ENCODE measurements around the gene LHFPL2. TPM values are rescaled to one million over a fixed set of nuclear protein-coding genes. Genes with fewer than 3 reads are reported as not detected.

LHFPL2 gene
- total and polyA plus RNA-seq, 2 of the 4 experiments (the other 2 are of a cell fraction): 6.5 to 11.3 TPM

DNA sequence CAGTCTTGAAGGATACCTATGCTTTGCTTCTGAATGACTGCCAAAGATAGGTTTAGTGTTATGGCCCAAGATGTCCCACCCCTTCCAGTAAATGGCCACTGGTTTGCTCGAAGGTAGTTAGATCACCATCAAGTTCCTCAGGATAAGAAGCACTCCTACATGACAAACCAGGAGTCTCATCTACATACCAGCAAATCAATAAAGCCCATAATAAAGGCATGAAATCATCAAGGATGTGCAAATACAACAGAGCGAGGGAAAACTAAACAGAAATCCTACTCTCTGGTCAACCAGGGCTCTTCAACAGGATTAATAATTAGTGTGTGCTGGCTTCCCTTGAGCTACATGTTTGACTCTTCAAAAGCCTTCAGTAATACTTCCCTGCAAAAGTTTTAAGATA lies 141.0 kb downstream of the LHFPL2 start:
- BruUV-seq (replicated peaks): no TSS peak
- dilution Hi-C loops (cut with HindIII; ENCODE audit: low sequenced_read_pairs, unreplicated experiment): no loop called here
- H3K9ac ChIP-seq (ENCODE audit: low read depth, low read length): no peak overlapping the region
- H3K9me1 ChIP-seq (ENCODE audit: insufficient read depth, low read length): peaks cover 28% of the 10 kb centered on the region
- no peak for TF ChIP-seq MXI1 (IDR thresholded peaks at IDR 0.05; ENCODE audit: borderline replicate concordance, low read depth, low read length)
- TF ChIP-seq CHD1 (IDR thresholded peaks at IDR 0.05; ENCODE audit: low read depth, low read length): no peak
- TF ChIP-seq MAZ (IDR thresholded peaks at IDR 0.05; ENCODE audit: borderline replicate concordance, low read depth, low read length): no peak
- TF ChIP-seq, protein P1, sequence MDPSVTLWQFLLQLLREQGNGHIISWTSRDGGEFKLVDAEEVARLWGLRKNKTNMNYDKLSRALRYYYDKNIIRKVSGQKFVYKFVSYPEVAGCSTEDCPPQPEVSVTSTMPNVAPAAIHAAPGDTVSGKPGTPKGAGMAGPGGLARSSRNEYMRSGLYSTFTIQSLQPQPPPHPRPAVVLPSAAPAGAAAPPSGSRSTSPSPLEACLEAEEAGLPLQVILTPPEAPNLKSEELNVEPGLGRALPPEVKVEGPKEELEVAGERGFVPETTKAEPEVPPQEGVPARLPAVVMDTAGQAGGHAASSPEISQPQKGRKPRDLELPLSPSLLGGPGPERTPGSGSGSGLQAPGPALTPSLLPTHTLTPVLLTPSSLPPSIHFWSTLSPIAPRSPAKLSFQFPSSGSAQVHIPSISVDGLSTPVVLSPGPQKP (IDR thresholded peaks at IDR 0.05; ENCODE audit: borderline replicate concordance, low read depth, low read length): no peak
- no peak for TF ChIP-seq RCOR1 (IDR thresholded peaks at IDR 0.05; ENCODE audit: insufficient replicate concordance, low read length)
- no peak for TF ChIP-seq RAD21 (IDR thresholded peaks at IDR 0.05; ENCODE audit: low read length)
- TF ChIP-seq MAFK (IDR thresholded peaks at IDR 0.05; ENCODE audit: low read depth, low read length): no peak
- TF ChIP-seq BHLHE40 (IDR thresholded peaks at IDR 0.05; ENCODE audit: low read depth, low read length): no peak
- TF ChIP-seq SMC3 (IDR thresholded peaks at IDR 0.05; ENCODE audit: low read depth, low read length): no peak
- TF ChIP-seq FOS (IDR thresholded peaks at IDR 0.05; ENCODE audit: low read depth, low read length): no peak
- TF ChIP-seq NFE2L2 (IDR thresholded peaks at IDR 0.05; ENCODE audit: low read depth, low read length): no peak
- TF ChIP-seq, protein P2, sequence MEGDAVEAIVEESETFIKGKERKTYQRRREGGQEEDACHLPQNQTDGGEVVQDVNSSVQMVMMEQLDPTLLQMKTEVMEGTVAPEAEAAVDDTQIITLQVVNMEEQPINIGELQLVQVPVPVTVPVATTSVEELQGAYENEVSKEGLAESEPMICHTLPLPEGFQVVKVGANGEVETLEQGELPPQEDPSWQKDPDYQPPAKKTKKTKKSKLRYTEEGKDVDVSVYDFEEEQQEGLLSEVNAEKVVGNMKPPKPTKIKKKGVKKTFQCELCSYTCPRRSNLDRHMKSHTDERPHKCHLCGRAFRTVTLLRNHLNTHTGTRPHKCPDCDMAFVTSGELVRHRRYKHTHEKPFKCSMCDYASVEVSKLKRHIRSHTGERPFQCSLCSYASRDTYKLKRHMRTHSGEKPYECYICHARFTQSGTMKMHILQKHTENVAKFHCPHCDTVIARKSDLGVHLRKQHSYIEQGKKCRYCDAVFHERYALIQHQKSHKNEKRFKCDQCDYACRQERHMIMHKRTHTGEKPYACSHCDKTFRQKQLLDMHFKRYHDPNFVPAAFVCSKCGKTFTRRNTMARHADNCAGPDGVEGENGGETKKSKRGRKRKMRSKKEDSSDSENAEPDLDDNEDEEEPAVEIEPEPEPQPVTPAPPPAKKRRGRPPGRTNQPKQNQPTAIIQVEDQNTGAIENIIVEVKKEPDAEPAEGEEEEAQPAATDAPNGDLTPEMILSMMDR (conservative IDR thresholded peaks at IDR 0.05; ENCODE audit: low read depth, low read length): no peak
- no peak for TF ChIP-seq CEBPB (IDR thresholded peaks at IDR 0.05; ENCODE audit: low read depth, low read length)
- TF ChIP-seq RFX5 (IDR thresholded peaks at IDR 0.05; ENCODE audit: low read depth, low read length): no peak
- TF ChIP-seq POLR2A (IDR thresholded peaks at IDR 0.05; ENCODE audit: low read depth, low read length): no peak
- TF ChIP-seq, protein P3, sequence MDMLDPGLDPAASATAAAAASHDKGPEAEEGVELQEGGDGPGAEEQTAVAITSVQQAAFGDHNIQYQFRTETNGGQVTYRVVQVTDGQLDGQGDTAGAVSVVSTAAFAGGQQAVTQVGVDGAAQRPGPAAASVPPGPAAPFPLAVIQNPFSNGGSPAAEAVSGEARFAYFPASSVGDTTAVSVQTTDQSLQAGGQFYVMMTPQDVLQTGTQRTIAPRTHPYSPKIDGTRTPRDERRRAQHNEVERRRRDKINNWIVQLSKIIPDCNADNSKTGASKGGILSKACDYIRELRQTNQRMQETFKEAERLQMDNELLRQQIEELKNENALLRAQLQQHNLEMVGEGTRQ (IDR thresholded peaks at IDR 0.05; ENCODE audit: low read depth, low read length): no peak
- no peak overlapping the region for H3K56ac ChIP-seq (ENCODE audit: extremely low read depth, insufficient read depth, low read length)
- H4K91ac ChIP-seq (ENCODE audit: insufficient read depth, low read depth, low read length): peak overlapping the region; percentile 64
- H3K4me2 ChIP-seq (ENCODE audit: low read depth, low read length): peak overlapping the region; percentile 8
- H3K9me3 ChIP-seq (ENCODE audit: control insufficient read depth, insufficient read depth, low read length): no peaks in the 10 kb centered on the region
- H2BK20ac ChIP-seq (ENCODE audit: low read depth, low read length): peak overlapping the region; percentile 65
- no peak overlapping the region for H2AFZ ChIP-seq (replicated peaks; ENCODE audit: low read length, poor library complexity)
- POLR2A ChIA-PET (ENCODE audit: unreplicated experiment): no interaction called here
- ATAC-seq (ENCODE audit: low read depth): no peak
- no peak for DNase-seq
- H3K23ac ChIP-seq (ENCODE audit: low read depth, low read length): peak overlapping the region; percentile 72; the same call in 1 of the 2 replicates
- CTCF ChIA-PET: no interaction called here
- in situ Hi-C loops (cut with MboI; ENCODE audit: low sequenced_read_pairs): loop anchor here (10.0 kb wide), 1 partner anchor 87 kb away; no protein-coding TSS in a partner anchor
- peaks cover 49% of the 10 kb centered on the region for H3K4me1 ChIP-seq (ENCODE audit: control insufficient read depth, insufficient read depth, low read length)
- H4K8ac ChIP-seq (ENCODE audit: low read depth in 2 of 2, low read length in 2 of 2): peak overlapping the region in 1 of 2 experiments; percentile 4; a peak in 2 of 4 replicates
- H3K18ac ChIP-seq (ENCODE audit: low read depth, low read length): peak overlapping the region; percentile 55; the same call in 1 of the 2 replicates
- peaks cover 3% of the 10 kb centered on the region; the same call in 1 of the 2 replicates for H3K36me3 ChIP-seq (ENCODE audit: control insufficient read depth, insufficient read depth, low read length)
- peaks cover 26 to 68% of the 10 kb centered on the region in 2 experiments for H3K79me1 ChIP-seq (ENCODE audit: low read depth in 1 of 2, low read length in 2 of 2)
- peak overlapping the region; percentile 38; the same call in 1 of the 2 replicates for H4K5ac ChIP-seq (ENCODE audit: low read depth, low read length)
- WGBS, 2 experiments (ENCODE audit: extremely low coverage in 2 of 2, insufficient read length in 1 of 2): no CpG with 5 or more reads among the region's 2 CpGs
- peaks cover 33% of the 10 kb centered on the region; the same call in 1 of the 2 replicates for H4K20me1 ChIP-seq (ENCODE audit: insufficient read depth, low read length)
- no peak overlapping the region for H2AK9ac ChIP-seq (replicated peaks; ENCODE audit: low read depth, low read length, poor library complexity)
- H2BK5ac ChIP-seq (ENCODE audit: low read depth, low read length, poor library complexity, severe bottlenecking): peak overlapping the region; percentile 11
- H3K4me3 ChIP-seq (ENCODE audit: insufficient read depth, low read depth, low read length): no peak overlapping the region
- H3K27ac ChIP-seq (ENCODE audit: insufficient read depth, low read length): peak overlapping the region; percentile 79; the same call in 1 of the 2 replicates
- H3K27me3 ChIP-seq (ENCODE audit: control insufficient read depth, insufficient read depth, low read length): no peaks in the 10 kb centered on the region
- intact Hi-C loops (cut with micrococcal nuclease): loop anchor here (5.0 kb wide), 3 partner anchors 85 to 400 kb away; partner anchors contain the start of gene LHFPL2
- H3K4ac ChIP-seq (ENCODE audit: low read depth, low read length): peak overlapping the region; percentile 38
- H2BK15ac ChIP-seq (ENCODE audit: low read depth, low read length): peak overlapping the region; percentile 59; the same call in 2 of the 3 replicates
- peak overlapping the region; percentile 68 for H2BK120ac ChIP-seq (ENCODE audit: low read depth, low read length)
- peak overlapping the region; percentile 36 for H2AK5ac ChIP-seq (ENCODE audit: low read depth, low read length)
- peak overlapping the region; percentile 56 for H3K14ac ChIP-seq (replicated peaks; ENCODE audit: low read depth, low read length)

Data from IMR-90 (cell line).